GM21390 (cell line): Measurements from ENCODE around the gene RNF167.

ENCODE experiments used
- ATAC-seq: cut with Tn5 transposase; IDR thresholded peaks from one replicate; pipeline ENCODE4 v1.9.1; 2021; ENCODE audit not compliant: unreplicated experiment

Gene RNF167

GRCh38 chr17:4973256-4974114 lies 33.4 kb downstream of the RNF167 start:
- no peak for ATAC-seq

GRCh38 chr17:4974115-4974670 lies 34.1 kb downstream of the RNF167 start:
- ATAC-seq = no peak

GRCh38 chr17:4978726-4979125 lies 38.7 kb downstream of the RNF167 start:
- no peak for ATAC-seq

DNA sequence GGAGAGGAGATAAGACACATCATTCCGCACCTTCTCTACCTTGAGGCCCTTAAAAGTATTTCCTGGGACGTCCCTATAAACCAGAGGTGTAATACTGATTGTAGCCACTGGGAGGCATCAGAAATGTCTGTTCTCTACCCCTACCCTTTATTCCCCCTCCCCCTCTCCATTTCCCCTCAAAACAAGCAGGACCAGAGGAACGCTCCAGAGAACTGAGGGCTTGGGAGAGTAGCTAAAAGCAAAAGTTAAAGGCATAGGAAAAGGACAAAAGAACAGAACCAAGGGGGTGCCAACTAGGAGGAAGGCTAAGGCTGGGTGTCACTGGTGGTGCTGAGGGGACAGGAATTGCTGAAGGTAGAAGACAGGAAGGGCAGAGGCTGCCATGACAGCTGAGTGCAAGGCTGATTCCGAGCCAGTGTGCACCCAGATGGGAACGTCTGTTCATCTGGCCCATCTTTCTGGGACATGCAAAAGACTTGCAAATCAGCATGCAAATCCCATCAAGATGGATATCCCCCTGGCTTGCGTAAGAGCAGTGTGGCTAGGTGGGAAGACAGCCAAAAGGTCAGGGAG lies 40.7 kb downstream of the RNF167 start:
- no peak for ATAC-seq

DNA sequence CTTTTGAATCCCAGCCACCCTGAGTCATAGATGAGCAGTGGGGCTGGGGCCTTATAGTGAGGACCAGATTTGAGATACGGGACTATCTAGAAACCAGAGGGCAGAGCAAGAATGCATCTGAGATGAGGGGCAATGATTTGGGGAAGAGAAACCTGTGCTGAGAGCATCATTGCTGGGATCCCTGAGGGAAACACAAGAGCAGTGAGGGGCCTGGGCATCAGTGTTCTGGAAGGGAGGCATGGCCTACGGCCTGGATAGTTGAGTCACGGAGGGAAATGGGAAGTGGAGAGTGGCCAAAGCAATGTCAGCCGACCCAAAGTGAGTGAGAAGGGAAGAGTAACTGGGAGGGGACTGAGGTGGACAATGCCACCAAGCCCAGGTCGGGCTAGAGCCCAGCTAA lies 42.2 kb downstream of the RNF167 start:
- ATAC-seq = no peak

GRCh38 chr17:4986403-4986802 lies 46.3 kb downstream of the RNF167 start:
- no peak for ATAC-seq

DNA sequence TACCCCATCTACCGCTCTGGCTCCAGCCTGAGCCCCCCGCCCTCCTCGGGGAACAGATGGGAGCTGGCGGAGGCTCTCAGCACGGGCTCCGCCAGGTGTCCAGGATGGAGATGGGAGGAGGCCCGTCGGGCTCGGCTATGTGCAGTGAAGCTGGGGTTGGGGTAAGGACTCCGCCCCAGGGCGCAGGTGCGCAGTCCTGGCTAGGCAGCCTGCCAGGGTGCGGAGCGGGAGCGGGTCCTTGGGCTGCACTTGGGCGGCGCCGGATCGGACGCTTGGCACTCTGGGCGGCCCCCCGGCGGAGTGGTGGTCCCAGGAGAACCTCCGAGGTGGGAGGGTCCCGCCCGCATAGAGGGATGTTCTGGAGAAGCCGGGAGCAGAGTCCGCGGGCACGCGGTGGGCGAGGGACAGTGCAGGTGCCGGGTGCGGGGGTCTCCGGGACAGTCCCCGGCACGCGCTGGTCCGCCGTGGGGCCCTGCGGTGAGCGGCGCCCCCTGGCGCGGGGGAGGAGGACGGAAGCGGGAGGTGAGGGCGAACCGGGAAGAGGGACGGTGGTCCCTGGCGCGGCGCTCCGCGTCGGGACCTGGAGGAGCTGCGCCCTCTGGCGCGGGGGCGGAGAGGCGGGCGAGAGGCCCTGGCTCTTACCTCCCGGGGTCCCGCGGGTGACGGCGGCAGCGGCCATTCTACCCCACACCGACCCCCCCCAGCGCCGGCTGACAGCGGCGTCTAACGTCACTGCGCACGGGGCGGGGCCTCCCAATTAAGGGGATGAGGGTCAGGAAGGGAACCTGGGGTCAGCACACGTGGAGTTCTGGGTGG lies 47.1 kb downstream of the RNF167 start, which contains the start of gene CAMTA2:
TSS of gene CAMTA2 (minus strand) at position 725 of the 816 bp plus-strand sequence. CDS start 1,453 bp downstream, outside the sequence.
- peak; percentile 73 for ATAC-seq

DNA sequence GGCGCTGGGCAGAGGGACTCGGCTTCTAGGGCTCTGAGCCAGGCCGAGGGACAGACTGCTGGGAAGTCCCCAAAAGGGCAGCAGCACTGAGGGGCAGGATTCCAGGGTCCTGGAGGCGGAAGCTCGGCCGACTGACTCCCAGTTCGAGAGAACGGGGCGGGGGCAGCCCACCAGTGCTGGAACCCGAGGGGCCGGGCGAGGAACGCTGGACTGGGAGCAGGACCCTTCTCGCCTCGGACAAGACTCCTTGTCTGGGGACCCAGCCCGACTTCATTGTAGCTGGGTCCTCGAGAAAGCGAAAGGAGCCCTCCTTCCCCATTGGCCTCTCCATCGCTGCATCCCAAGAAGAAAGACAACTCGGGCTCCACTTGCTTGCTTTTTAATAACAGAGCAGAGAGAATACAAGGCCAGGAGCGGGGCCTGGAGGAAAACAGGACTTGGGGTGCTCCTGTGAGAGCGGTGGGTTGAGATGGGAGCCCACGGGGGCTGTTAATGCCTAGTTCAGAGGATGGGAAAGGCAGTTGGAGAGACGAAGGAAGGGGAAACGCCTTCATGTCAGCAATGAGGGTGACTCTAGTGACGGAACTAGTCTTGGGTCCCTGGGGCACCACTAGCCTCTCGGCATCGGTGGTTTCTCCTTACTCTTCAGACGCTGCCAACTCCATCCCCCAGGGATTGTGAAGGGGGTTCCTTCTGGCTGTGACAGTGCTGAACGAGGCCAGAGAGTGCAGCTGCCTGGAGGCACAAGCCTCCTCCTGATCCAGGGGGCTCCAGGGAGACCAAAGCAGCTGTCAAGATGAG lies 47.9 kb downstream of the RNF167 start:
- ATAC-seq = no peak

- ATAC-seq = no peak
These were observed 54.1 kb downstream of the RNF167 start for GRCh38 chr17:4994081-4994595.
